Natural killer cell (primary cell): ENCODE data around the gene COPS6. TPM values are rescaled to one million over a fixed set of nuclear protein-coding genes. Genes with fewer than 3 reads are reported as not detected.

Experiments
- ATAC-seq, 3 donors: fragments of 150-1000 bp in 2 of 3; fragments of 200-7000 bp in 1 of 3; cut with Tn5 transposase; 1 replicate in 1 of 3; 2 replicates in 2 of 3; pipeline ENCODE4 v1.10.0; 2021; ENCODE audit warnings: mild to moderate bottlenecking in 2 of 3, moderate library complexity in 2 of 3
- DNase-seq, 2 donors: peaks; one replicate each; pipeline versions ENCODE4 v3.0.0 to v3.0.0-alpha.2; 2013 to 2021; ENCODE audit warnings: mixed read lengths in 1 of 2
- H3K27ac ChIP-seq: one replicate; pipeline ENCODE4 v1.5.1; 2013; ENCODE audit warnings: mild to moderate bottlenecking, low read length
- H3K27me3 ChIP-seq: one replicate; pipeline ENCODE4 v1.6.1; 2013; ENCODE audit warnings: low read length; ENCODE audit not compliant: control insufficient read depth, insufficient read depth
- H3K36me3 ChIP-seq: one replicate; pipeline ENCODE4 v1.6.1; 2013; ENCODE audit warnings: low read length; ENCODE audit not compliant: control insufficient read depth, insufficient read depth
- H3K4me1 ChIP-seq: one replicate; pipeline ENCODE4 v1.6.1; 2013; ENCODE audit warnings: low read length; ENCODE audit not compliant: control insufficient read depth, insufficient read depth
- H3K4me3 ChIP-seq: one replicate; pipeline ENCODE4 v1.5.1; 2013; ENCODE audit warnings: low read length
- H3K9me3 ChIP-seq: one replicate; pipeline ENCODE4 v1.6.1; 2013; ENCODE audit warnings: low read length; ENCODE audit not compliant: control insufficient read depth, insufficient read depth
- H3K27ac Mint-ChIP-seq, 2 donors: one replicate each; pipeline ENCODE4 v1.8.0; 2022; ENCODE audit warnings: mild to moderate bottlenecking in 2 of 2, mixed read lengths in 2 of 2, moderate library complexity in 1 of 2
- H3K27me3 Mint-ChIP-seq, 2 donors: one replicate each; pipeline ENCODE4 v1.8.0; 2022; ENCODE audit warnings: low read depth in 2 of 2, mixed read lengths in 2 of 2
- H3K36me3 Mint-ChIP-seq: one replicate; pipeline ENCODE4 v1.8.0; 2022; ENCODE audit warnings: mixed read lengths
- H3K4me1 Mint-ChIP-seq, 2 donors: one replicate each; pipeline ENCODE4 v1.8.0; 2022; ENCODE audit warnings: mixed read lengths in 2 of 2
- H3K4me3 Mint-ChIP-seq: one replicate; pipeline ENCODE4 v1.8.0; 2022; ENCODE audit warnings: mild to moderate bottlenecking, moderate library complexity, mixed read lengths
- H3K9me3 Mint-ChIP-seq, 2 donors: one replicate each; pipeline ENCODE4 v1.8.0; 2022; ENCODE audit warnings: mixed read lengths in 2 of 2
- WGBS: methylation state at CpG from one replicate; pipeline ENCODE4 v1.1.7; 2013; ENCODE audit warnings: missing lambda C conversion rate; ENCODE audit not compliant: insufficient coverage; 5-methylcytosine and 5-hydroxymethylcytosine counted together
- intact Hi-C: fragments of 100-400 bp; cut with micrococcal nuclease; formaldehyde crosslinking; loops from one replicate; pipeline ENCODE4 v1.14.2; 2022
- total RNA-seq, 4 donors: library from RNA; stranded (reverse); fragments of 120-200 nt in 1 of 4; gene quantifications; one replicate each; pipeline versions ENCODE4 v1.2.3 to v1.2.4, GENCODE V29; 2013 to 2022
- TF ChIP-seq, protein P1 (sequence below): fragments of 200-600 bp; IDR thresholded peaks from one replicate; pipeline ENCODE4 v1.8.0; 2022; ENCODE audit warnings: antibody characterized with exemption

The COPS6 gene
- total RNA-seq, 3 donors from 2014 or later (not counting 1 experiment from before 2014, with no cell fraction given) = 79.0 to 94.6 (median 84.4) TPM

DNA sequence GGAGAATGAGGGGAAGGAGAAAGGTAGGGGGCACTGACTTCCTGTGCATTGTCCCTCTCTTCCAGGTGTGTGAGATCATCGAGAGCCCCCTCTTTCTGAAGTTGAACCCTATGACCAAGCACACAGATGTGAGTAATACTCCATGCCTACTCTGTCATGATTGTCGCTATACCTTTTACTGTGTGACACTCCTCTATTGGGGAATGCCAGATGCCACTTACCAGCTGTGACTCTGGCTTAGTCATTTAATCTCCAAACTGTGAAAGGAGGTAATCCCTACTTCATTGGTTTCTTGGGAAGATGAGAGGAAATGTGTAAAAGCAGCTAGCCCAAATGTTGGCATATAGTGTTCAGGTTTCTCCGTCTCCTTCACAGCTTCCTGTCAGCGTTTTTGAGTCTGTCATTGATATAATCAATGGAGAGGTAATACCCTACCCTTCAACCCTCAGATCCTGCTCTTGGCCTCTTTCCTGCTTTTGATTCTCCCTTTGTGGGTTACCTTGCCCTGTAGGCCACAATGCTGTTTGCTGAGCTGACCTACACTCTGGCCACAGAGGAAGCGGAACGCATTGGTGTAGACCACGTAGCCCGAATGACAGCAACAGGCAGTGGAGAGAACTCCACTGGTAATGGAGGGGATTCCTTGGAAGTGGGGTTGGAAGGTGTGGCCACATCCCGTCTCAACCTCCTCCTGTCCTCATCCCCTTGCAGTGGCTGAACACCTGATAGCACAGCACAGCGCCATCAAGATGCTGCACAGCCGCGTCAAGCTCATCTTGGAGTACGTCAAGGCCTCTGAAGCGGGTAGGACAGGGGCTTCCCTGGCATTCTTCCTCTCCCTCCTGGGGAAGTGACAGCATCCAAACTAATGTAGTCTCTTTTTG is 2.0 kb downstream of the COPS6 start:
- H3K9me3 Mint-ChIP-seq = no peaks in the 10 kb centered on the region
- H3K36me3 Mint-ChIP-seq = peaks cover 8% of the 10 kb centered on the region
- DNase-seq (no peak), ATAC-seq (no peak)
- H3K9me3 ChIP-seq = no peaks in the 10 kb centered on the region
- H3K4me1 Mint-ChIP-seq = peaks cover 9 to 32% of the 10 kb centered on the region in 2 donors
- no peak overlapping the region for H3K27ac ChIP-seq
- H3K27ac Mint-ChIP-seq = peak overlapping the region; percentile 16 to 79
- intact Hi-C loops = no loop called here
- H3K4me3 ChIP-seq = no peak overlapping the region
- no peaks in the 10 kb centered on the region for H3K27me3 ChIP-seq
- peaks cover 14% of the 10 kb centered on the region for H3K4me1 ChIP-seq
- TF ChIP-seq, protein P1, sequence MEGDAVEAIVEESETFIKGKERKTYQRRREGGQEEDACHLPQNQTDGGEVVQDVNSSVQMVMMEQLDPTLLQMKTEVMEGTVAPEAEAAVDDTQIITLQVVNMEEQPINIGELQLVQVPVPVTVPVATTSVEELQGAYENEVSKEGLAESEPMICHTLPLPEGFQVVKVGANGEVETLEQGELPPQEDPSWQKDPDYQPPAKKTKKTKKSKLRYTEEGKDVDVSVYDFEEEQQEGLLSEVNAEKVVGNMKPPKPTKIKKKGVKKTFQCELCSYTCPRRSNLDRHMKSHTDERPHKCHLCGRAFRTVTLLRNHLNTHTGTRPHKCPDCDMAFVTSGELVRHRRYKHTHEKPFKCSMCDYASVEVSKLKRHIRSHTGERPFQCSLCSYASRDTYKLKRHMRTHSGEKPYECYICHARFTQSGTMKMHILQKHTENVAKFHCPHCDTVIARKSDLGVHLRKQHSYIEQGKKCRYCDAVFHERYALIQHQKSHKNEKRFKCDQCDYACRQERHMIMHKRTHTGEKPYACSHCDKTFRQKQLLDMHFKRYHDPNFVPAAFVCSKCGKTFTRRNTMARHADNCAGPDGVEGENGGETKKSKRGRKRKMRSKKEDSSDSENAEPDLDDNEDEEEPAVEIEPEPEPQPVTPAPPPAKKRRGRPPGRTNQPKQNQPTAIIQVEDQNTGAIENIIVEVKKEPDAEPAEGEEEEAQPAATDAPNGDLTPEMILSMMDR = no peak
- WGBS = 84% methylated on average over 12 of the region's 14 CpGs
- H3K27me3 Mint-ChIP-seq = no peaks in the 10 kb centered on the region
- peak overlapping the region; percentile 86 for H3K4me3 Mint-ChIP-seq
- H3K36me3 ChIP-seq = peaks cover 50% of the 10 kb centered on the region

DNA sequence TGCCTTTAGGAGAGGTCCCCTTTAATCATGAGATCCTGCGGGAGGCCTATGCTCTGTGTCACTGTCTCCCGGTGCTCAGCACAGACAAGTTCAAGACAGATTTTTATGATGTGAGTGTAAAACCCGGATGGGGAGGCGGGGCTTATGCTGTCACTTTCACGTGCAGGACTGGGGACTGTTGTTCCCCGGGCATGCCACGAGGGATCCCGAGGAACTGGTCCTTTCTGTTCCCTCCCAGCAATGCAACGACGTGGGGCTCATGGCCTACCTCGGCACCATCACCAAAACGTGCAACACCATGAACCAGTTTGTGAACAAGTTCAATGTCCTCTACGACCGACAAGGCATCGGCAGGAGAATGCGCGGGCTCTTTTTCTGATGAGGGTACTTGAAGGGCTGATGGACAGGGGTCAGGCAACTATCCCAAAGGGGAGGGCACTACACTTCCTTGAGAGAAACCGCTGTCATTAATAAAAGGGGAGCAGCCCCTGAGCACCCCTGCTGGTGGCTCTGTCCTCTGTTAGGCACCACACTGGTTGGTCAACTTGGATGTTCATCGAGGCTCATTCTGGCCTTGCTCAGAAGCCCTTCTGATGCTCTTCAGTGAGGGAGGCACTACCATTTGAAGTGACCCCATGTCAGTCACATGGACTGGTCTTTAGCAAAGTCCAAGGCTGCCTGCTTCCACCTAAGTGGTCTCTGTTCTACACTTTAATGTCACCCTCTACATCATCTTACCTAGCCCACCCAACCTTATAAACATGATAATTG is 2.8 kb downstream of the COPS6 start:
- H3K36me3 ChIP-seq = peaks cover 56% of the 10 kb centered on the region
- TF ChIP-seq, protein P1 = no peak
- H3K36me3 Mint-ChIP-seq = peaks cover 8% of the 10 kb centered on the region
- intact Hi-C loops = no loop called here
- H3K27ac ChIP-seq = no peak overlapping the region
- peaks cover 14% of the 10 kb centered on the region for H3K4me1 ChIP-seq
- DNase-seq (no peak), ATAC-seq (no peak)
- no peak overlapping the region for H3K4me3 ChIP-seq
- no peaks in the 10 kb centered on the region for H3K27me3 ChIP-seq
- WGBS = 89% methylated on average over 19 of the region's 19 CpGs
- no peaks in the 10 kb centered on the region for H3K27me3 Mint-ChIP-seq
- peak overlapping the region; percentile 31 for H3K4me3 Mint-ChIP-seq
- peaks cover 9 to 34% of the 10 kb centered on the region in 2 donors for H3K4me1 Mint-ChIP-seq
- H3K9me3 ChIP-seq = no peaks in the 10 kb centered on the region
- no peaks in the 10 kb centered on the region for H3K9me3 Mint-ChIP-seq
- H3K27ac Mint-ChIP-seq = peak overlapping the region; percentile 16 to 79

DNA sequence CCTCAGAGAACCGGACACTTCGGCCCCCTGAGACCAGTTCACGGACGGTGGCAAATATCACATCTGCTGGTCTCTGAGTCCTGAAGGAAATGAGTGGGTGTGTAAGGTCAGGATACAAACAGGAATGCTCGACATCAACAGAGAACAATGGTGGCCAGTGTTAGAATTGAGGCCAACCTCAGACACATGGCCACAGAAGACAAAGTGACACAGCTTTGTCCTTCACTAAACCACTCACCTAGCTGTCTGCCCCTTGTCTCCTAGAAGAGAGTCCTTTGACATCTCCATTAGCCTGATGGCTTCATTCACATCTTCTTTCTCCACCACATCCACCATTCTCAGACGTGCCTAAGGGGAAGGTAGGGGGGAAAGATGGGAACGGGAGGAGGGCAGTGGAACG is 4.3 kb downstream of the COPS6 start:
- Histone ChIP-seq H3K27me3 (no peaks in the 10 kb centered on the region), H3K4me1 (peaks cover 12% of the 10 kb centered on the region), H3K27ac (no peak overlapping the region), H3K4me3 (no peak overlapping the region), H3K9me3 (no peaks in the 10 kb centered on the region), H3K36me3 (peaks cover 68% of the 10 kb centered on the region)
- intact Hi-C loops = no loop called here
- TF ChIP-seq, protein P1 = no peak
- H3K36me3 Mint-ChIP-seq = peaks cover 18% of the 10 kb centered on the region
- no peak for DNase-seq
- H3K9me3 Mint-ChIP-seq = no peaks in the 10 kb centered on the region
- WGBS = 92% methylated on average over 7 of the region's 8 CpGs
- H3K4me3 Mint-ChIP-seq = no peak overlapping the region
- peak overlapping the region in 1 of 2 donors; percentile 79 for H3K27ac Mint-ChIP-seq
- peaks cover 15 to 37% of the 10 kb centered on the region in 2 donors for H3K4me1 Mint-ChIP-seq
- H3K27me3 Mint-ChIP-seq = no peaks in the 10 kb centered on the region
- no peak for ATAC-seq
